Measurements from ENCODE around the gene RSBN1L.

Gene RSBN1L

DNA sequence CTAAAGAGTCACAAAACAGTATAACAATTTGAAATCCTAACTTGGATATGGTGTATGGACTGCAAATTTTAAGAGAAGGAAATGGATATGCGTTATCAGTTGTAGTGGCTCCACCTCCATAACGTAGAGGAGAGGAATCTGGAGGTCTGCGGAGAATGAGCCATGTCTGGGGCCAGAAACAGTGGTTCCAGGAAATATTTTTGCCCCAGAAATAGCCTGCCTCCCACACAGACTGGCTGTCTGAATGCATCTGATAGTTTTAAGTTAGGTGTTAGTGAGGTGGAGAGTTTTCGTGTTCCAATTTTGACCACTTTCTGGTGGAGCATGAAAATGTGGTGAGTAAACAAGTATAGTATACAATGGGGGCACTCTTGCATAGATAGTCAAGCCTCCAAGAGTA, 103.9 kb downstream of the RSBN1L start:
- DNase-seq (ENCODE audit: low read depth in 2 of 2, low spot score in 1 of 2): no peak

DNA sequence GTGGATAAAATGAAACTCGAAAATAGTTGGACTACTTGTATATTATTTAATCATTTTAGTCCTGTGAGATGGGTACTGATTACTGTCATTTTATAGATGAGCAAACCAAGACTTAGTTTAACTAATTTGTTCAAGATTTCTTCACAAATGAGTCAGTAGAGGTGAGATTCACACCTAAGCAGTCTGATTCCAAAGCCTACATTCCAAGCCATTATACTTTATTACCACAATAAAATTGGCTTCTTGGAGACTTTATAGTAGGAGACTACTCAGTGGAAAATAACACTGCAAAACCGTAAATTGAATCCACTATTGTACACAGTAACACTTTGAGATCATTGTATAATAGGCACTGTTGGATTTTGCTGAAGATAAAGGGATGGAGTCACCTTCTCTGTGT, 104.5 kb downstream of the RSBN1L start:
- DNase-seq (ENCODE audit: low read depth in 2 of 2, low spot score in 1 of 2): no peak

DNA sequence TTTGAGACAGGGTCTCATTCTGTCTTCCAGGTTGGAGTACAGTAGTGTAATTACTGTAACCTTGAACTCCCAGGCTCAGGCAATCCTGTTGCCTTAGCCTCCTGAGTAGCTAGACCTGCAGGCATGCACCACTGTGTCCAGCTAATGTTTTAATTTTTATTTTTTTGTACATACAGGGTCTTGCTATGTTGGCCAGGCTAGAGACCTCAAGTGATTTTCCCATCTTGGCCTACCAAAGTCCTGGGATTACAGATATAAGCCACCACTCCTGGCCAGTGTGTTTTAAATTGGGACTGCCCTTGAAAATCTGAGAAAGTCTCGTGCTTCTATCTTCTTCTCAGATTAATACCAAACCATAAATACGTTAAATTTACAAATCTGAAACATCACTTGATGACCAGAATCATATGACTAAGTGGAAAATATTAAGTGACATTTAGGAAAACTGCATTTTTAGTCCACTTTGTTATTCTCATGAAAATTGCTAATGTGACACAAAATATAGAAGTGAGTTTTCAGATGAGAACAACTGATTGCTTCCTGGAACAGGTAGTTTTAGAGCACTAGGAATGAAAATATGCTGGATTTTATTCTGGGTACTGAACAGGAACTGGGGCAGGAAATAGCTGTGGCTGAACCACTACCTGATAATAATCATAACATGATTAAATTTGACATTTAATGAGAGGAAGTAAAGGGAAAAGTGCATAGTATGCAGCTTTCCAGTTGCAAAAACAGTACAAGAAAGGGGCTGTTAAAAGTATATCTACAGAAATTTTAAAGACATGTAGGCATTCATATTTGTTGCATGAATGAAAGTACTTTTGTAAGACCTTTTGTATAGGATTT, 106.5 kb downstream of the RSBN1L start:
- no peak for DNase-seq (ENCODE audit: low read depth in 2 of 2, low spot score in 1 of 2)

DNA sequence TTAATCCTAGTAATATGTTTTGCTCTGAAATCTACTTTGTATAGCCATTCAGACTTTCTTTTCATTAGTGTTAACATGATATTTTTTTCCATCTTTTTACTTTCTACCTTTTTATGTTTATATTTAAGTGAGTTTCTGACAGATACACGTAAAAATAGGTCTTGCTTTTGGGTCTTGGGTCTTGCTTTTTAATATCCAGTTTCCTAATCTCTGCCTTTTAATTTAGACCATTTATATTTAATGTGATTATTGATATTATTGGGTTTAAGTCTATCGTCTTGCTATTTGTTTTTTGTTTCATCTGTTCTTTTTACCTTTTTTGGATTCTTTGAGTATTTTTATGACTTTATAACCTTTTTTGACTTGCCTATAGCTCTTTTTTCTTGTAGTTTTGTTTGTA, 110.2 kb downstream of the RSBN1L start:
- DNase-seq (ENCODE audit: low read depth in 2 of 2, low spot score in 1 of 2): no peak

DNA sequence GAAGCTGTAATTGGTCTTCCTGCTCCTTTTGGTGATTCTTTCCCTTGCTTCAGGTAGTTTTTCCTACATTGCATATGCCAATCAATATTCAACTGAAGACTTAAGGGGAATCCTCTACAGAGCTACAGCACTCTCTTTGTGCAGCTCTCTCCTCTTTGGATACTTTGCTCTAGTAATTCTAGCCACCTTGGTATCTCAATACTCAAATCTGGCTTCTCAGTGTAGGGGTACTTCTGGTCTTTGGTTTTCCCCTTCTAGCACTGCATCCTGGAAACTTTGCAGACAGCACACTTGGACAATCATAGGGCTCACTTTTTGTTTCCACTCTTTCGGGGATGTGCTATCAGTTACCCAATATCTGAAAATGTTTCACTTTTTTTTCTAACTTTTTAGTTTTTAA, 112.3 kb downstream of the RSBN1L start:
- no peak for DNase-seq (ENCODE audit: low read depth in 2 of 2, low spot score in 1 of 2)

DNA sequence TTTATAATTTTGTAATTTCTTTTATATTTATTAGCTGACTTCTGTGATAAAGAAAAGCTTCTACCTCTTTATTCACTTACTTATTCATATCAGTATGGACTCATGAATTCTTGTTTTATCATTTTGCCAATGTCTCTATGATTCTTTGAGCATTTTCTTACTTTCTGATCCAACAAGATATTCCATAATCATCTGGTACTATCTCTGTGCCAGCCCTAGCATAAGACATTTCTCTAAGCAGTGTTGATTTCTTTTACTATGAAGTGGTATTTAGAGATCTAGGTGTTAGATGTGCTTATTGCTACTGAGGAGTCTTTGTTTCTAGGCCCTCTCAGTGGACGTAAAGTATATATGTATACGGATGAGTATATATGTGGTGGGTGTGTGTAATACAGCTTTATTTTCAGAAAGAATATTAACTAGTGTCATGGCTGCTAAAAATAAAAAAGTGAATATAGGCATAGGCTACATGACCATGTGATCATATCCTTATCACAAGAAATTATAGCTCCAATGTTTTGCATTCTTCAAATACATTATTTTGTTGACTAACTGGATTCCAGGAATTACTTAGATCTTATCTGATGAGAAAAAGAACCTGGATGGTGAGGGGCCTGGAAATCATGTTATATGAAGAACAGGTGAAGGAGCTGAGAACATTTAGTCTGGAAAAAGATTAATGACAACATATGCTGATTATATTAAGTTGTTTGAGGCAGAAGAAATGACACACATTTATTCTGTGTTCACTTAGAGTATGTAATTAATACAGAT, 115.4 kb downstream of the RSBN1L start:
- no peak for DNase-seq (ENCODE audit: low read depth in 2 of 2, low spot score in 1 of 2)

DNA sequence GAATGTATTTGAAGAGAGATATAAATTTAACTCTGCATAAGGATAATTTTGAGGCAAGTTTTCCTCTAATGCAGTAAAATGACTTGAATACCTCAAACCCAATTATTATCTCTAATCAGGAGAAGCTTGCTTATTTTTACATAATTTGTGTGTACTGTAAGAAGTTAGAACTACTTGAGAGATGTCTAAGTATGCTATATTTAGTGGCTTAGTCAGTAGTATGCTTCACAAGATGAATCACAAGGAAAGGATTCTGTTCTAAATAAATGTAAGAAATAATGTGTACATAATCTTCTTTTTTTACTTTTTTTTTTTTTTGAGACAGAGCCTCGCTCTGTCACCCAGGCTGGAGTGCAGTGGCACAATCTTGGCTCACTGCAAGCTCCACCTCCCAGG, 116.0 kb downstream of the RSBN1L start:
- DNase-seq (ENCODE audit: low read depth in 2 of 2, low spot score in 1 of 2): no peak

DNA sequence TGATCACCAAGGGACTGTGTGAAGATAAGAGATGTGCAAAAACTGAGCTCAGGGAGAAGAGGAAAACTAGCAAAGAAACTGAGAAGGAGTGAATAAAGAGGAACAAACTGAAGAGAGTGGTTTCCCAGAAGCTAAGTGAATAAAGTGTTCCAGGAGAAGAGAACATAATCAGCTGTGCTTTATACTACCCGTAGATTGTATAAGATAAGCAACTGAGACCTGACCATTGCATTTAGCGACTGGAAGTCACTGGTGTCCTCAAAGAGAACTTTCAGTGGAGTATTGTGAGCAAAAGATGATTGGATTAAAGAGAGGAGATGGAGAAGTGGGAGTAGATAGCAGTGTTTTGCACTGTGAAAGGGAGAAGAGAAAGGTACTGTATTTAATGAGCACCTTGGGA, 116.9 kb downstream of the RSBN1L start:
- no peak for DNase-seq (ENCODE audit: low read depth in 2 of 2, low spot score in 1 of 2)

DNA sequence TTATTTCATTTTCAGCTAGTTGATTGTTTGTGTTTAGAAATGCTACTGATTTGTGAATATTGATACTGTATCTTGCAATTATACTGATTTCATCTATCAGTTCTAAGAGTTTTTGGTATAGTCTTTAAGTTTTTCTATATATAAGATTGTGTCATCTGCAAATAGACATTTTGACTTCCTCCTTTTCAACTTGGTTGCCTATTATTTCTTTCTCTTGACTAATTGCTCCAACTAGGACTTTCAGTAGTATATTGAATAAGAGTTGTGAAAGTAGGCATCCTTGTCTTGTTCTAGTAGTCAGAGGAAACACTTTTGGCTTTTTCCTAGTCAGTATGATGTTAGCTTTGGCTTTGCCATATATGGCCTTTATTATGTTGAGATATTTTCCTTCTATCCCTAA, 122.8 kb downstream of the RSBN1L start:
- DNase-seq (ENCODE audit: low read depth in 2 of 2, low spot score in 1 of 2): no peak

DNA sequence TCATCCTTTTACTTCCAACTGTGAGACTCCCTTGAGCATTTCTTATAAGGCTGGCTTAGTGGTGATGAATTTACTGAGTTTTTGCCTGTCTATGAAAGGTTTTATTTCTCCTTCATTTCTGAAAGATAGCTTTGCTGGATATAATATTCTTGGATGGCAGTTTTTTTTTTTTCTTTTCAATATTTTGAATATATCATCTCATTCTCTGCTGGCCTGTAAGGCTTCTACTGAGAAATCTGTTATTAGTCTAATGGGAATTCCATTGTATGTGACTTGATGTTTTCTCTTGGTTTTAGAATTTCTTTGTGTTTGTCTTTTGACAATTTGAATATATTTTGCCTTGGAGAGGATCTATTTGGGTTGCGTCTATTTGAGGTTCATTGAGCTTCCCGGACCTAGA, 124.7 kb downstream of the RSBN1L start:
- DNase-seq (ENCODE audit: low read depth in 2 of 2, low spot score in 1 of 2): no peak

DNA sequence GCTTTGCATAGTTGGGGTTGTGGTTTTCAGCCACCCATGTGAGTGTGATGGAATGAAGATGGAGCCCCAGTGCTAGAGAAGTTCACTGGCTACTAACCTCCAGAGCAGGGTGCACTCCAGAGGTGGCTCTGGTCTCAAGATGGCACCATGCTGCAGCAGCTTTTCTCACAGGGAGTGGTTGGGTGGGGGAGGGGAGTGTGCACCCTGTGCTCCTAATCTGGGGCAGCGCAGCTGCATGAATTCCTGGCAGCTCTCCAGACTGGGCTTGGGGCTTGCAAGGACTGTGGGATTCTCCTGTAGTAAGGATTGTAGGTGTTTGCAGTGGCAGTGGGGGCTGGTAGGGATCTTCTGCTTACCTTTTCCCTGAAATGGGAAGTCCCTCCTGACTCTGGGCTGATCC, 126.0 kb downstream of the RSBN1L start:
- no peak for DNase-seq (ENCODE audit: low read depth in 2 of 2, low spot score in 1 of 2)

DNA sequence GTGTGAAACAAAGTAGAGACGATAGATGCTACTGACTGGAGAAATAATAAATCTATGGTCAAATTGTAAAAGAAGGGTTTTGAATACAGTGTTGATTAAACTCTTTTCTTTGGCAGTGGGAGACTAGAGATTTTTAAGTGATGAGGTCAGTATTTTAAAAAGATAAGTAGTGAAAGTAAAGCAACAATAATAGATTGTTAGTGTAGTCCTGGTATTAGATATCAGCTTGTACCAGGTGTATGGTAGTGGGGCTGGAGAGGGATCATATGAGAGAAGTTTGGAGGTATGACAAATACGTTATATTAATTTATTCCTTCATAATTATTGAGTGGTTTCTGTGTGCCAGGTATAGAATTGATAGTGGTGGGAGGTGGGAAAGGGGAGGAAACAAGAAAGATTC, 127.5 kb downstream of the RSBN1L start:
- DNase-seq (ENCODE audit: low read depth in 2 of 2, low spot score in 1 of 2): no peak

DNA sequence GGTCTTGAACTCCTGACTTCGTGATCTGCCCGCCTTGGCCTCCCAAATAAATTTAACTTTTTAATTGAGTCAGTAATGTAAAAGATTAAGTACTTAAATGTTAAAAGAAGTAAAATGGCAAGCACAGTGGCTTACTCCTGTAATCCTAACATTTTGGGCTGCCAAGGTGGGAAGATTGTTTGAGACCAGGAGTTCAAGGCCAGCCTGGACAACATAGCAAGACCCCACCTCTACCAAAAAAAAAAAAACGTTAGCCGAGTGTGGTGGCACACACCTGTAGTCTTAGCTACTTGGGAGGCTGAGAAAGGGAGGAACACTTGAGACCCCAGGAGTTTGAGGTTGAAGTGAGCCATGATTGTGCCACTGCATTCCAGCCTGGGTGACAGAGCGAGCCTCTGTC, 128.4 kb downstream of the RSBN1L start:
- DNase-seq (ENCODE audit: low read depth in 2 of 2, low spot score in 1 of 2): no peak

DNA sequence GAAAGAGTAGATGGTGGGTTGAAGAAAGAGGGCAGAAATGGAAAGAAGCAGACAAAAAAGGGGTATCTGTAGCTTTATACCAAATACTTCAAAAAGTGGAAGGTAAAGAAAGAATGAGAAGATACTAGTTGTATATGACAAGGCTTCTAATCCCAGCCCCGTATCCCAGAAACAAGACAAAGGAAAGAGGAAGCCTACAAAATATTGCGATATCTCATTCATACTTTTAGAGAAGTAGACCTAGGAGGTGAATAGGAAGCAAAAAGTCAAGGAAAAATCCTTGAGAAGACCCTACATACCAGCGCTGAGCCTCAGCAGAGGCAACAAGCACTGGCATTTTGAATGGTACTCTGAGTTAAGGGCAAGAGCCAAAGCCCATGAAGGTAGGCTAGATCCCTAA, 128.9 kb downstream of the RSBN1L start:
- DNase-seq (ENCODE audit: low read depth in 2 of 2, low spot score in 1 of 2): no peak

DNA sequence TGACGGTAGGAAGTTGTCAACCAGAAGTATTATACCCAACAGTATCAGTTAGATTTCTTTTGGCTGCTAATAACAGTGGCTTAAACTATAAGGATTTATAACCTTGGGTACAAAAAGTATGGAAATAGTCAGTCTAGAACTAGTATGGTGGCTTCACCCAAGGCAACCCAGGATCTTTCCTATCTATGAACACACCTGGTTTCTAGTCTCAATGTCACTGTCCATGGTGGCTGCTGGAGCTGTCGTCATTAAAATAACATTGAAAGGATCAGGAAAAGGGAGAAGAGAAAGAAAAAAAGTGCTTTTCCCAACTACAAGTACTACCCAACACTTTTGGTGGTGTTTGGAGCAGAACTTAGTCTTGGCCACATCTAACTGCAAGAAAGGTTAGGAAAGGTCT, 130.0 kb downstream of the RSBN1L start:
- DNase-seq (ENCODE audit: low read depth in 2 of 2, low spot score in 1 of 2): no peak

DNA sequence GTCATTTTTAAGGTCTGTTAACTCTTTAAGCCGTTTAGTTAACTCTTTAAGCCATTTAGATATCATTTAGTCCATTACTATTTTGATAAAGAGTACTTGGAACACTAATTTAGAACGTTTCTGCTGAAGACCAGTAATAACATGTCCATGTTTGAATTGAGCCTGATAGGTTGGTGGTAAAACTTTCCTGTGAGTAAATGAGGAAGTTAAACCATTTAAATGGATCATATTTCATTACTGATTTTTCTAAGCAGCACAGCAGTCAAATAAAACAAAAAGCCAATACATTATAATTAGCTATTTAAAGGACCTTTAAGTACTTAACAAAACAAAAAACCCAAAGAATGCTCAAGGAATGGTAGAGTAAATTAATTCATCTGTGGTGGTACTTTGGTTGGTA, 131.7 kb downstream of the RSBN1L start:
- DNase-seq (ENCODE audit: low read depth in 2 of 2, low spot score in 1 of 2): no peak

DNA sequence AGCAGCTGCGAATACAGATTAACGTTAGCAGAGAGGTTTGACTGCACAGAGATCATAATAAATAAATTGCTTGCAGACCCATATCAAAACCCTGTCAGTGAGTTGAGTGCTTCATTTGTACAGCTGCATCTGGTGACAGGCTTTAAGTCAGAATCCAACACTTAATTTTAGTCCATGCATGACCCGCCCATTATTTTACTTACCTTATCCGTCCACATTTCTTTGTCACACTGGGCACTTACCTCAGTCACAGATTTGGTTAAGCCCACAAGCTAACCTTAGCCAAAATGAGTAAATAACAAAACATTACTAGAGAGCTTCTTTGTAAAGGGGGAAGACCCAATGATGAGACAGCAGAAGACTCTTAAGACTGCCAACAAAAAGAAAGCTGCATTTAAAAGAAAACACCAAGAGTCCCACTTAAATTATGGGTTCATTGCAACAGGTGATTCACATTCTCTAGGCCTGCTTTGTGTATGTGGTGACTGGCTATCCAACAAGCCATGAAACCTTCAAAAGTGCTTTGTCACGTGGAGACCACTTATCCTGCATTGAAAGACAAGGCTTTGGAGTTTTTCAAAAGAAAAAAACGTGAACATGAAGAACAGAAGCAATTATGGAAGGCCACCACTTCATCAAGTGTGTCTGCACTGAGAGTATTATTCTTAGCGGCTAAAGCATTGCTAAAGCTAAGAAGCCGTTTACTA, 134.5 kb downstream of the RSBN1L start:
- DNase-seq (ENCODE audit: low read depth in 2 of 2, low spot score in 1 of 2): no peak

DNA sequence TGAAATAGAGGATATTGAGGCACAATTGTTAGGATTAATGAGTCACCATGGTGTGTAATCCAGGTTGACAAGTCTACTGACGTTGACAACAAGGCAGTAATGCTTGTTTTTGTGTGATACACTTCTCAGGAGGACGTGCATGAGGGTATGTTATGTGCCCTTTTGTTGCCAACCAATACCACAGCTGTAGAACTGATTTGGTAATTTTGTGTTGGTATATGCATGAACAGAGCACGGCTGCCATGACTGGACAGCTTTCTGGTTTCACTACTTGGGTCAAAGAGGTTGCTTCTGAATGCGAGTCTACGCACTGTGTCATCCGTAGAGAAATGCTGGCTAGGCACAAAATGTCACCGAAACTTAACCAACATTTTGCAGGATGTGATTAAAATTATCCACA, 135.2 kb downstream of the RSBN1L start:
- no peak for DNase-seq (ENCODE audit: low read depth in 2 of 2, low spot score in 1 of 2)

DNA sequence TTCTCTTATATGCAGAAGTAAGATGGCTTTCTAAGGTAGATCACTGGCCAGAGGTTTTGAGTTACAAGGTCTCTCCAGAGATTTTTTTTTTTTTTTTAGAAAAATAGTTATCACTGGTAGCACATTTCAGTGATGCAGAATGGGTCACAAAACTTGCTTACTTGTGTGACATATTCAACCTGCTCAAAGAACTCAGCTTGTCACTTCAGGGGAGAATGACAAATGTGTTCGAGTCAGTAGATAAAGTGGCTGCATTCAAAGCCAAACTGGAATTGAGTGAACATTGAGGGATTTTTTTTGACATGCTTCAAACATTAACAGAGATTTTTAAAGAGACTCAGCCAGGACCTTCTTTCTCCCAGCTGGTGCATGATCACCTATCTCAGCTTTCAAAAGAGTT, 135.7 kb downstream of the RSBN1L start:
- no peak for DNase-seq (ENCODE audit: low read depth in 2 of 2, low spot score in 1 of 2)

All from stimulated activated CD8-positive, alpha-beta memory T cell treated with anti-CD3 and anti-CD28 coated beads, Interleukin-4, amount 100 ng/mL, for 1 hour (primary cell).